Neural cell (in vitro differentiated cells): ENCODE data around the gene TMEM117.

Experiments used
- MXI1 ChIP-seq: fragments of 450-650 bp; conservative IDR thresholded peaks from 2 replicates; pipeline ENCODE4 v1.6.1; 2014; ENCODE audit warnings: antibody characterized with exemption, mild to moderate bottlenecking; ENCODE audit not compliant: poor library complexity, severe bottlenecking
- POLR2AphosphoS5 ChIP-seq: IDR thresholded peaks from 2 replicates; pipeline ENCODE4 v1.6.1; 2012
- TAF1 ChIP-seq: IDR thresholded peaks from 2 replicates; pipeline ENCODE4 v1.6.1; 2012; ENCODE audit warnings: low read depth
- TF ChIP-seq, protein P1 (sequence below): fragments of 450-650 bp; IDR thresholded peaks from 2 replicates; pipeline ENCODE4 v1.5.1; 2014; ENCODE audit warnings: antibody characterized with exemption, mild to moderate bottlenecking, moderate library complexity; ENCODE audit not compliant: poor library complexity, severe bottlenecking
- TF ChIP-seq, protein P2 (sequence below): IDR thresholded peaks from 2 replicates; pipeline ENCODE4 v1.6.1; 2012; ENCODE audit warnings: borderline replicate concordance

DNA sequence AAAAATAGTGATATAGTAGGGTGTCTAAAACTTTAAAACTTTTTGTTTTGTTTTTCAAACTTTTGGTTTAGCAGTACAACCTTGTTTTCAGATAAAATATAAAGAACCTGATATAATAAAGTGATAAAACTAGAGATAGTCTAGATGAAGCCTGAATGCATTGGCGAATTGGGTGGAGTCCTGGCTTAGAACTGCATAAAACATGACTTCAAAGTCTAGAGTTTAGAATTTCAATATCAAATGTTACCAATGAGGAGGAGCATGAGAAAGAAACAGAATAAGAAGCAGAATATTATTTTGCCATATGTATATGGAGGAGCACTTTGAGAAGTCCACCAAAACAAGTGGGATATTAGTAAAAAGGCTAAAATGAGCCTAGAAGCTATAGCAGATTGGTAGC is 263.6 kb downstream of the TMEM117 start:
- TF ChIP-seq, protein P1, sequence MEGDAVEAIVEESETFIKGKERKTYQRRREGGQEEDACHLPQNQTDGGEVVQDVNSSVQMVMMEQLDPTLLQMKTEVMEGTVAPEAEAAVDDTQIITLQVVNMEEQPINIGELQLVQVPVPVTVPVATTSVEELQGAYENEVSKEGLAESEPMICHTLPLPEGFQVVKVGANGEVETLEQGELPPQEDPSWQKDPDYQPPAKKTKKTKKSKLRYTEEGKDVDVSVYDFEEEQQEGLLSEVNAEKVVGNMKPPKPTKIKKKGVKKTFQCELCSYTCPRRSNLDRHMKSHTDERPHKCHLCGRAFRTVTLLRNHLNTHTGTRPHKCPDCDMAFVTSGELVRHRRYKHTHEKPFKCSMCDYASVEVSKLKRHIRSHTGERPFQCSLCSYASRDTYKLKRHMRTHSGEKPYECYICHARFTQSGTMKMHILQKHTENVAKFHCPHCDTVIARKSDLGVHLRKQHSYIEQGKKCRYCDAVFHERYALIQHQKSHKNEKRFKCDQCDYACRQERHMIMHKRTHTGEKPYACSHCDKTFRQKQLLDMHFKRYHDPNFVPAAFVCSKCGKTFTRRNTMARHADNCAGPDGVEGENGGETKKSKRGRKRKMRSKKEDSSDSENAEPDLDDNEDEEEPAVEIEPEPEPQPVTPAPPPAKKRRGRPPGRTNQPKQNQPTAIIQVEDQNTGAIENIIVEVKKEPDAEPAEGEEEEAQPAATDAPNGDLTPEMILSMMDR: no peak
- TF ChIP-seq POLR2AphosphoS5 (no peak), TAF1 (no peak), MXI1 (no peak)
- TF ChIP-seq, protein P2, sequence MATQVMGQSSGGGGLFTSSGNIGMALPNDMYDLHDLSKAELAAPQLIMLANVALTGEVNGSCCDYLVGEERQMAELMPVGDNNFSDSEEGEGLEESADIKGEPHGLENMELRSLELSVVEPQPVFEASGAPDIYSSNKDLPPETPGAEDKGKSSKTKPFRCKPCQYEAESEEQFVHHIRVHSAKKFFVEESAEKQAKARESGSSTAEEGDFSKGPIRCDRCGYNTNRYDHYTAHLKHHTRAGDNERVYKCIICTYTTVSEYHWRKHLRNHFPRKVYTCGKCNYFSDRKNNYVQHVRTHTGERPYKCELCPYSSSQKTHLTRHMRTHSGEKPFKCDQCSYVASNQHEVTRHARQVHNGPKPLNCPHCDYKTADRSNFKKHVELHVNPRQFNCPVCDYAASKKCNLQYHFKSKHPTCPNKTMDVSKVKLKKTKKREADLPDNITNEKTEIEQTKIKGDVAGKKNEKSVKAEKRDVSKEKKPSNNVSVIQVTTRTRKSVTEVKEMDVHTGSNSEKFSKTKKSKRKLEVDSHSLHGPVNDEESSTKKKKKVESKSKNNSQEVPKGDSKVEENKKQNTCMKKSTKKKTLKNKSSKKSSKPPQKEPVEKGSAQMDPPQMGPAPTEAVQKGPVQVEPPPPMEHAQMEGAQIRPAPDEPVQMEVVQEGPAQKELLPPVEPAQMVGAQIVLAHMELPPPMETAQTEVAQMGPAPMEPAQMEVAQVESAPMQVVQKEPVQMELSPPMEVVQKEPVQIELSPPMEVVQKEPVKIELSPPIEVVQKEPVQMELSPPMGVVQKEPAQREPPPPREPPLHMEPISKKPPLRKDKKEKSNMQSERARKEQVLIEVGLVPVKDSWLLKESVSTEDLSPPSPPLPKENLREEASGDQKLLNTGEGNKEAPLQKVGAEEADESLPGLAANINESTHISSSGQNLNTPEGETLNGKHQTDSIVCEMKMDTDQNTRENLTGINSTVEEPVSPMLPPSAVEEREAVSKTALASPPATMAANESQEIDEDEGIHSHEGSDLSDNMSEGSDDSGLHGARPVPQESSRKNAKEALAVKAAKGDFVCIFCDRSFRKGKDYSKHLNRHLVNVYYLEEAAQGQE: no peak
